Cardiac muscle cell (in vitro differentiated cells and primary cell): ENCODE measurements around the gene UQCR10. TPM values are rescaled to one million over a fixed set of nuclear protein-coding genes. Genes with fewer than 3 reads are reported as not detected.
A peak's percentile ranks its signal among the peaks of the same experiment; 100 is the strongest.

Experiments used
- DNase-seq, 2 donors: peaks; one replicate each; pipeline versions ENCODE4 v3.0.0 to v3.0.0-alpha.2; 2010 to 2017; ENCODE audit warnings: low read depth in 1 of 2, low spot score in 1 of 2
- H3K27ac ChIP-seq: fragments of 200-600 bp; sonication (generic); 2 replicates; pipeline ENCODE4 v1.5.1; 2016
- H3K27me3 ChIP-seq: fragments of 200-600 bp; sonication (generic); 2 replicates; pipeline ENCODE4 v1.6.0; 2016; ENCODE audit warnings: control low read depth
- H3K36me3 ChIP-seq: fragments of 200-600 bp; sonication (generic); 2 replicates; pipeline ENCODE4 v1.5.1; 2016; ENCODE audit warnings: control low read depth
- H3K4me1 ChIP-seq: fragments of 200-600 bp; sonication (generic); 2 replicates; pipeline ENCODE4 v1.8.1; 2017; ENCODE audit warnings: low read depth, mild to moderate bottlenecking, mixed run types
- H3K4me3 ChIP-seq: fragments of 200-600 bp; sonication (generic); 2 replicates; pipeline ENCODE4 v1.5.1; 2016; ENCODE audit warnings: mild to moderate bottlenecking
- H3K9me3 ChIP-seq: fragments of 200-600 bp; sonication (generic); 2 replicates; pipeline ENCODE4 v1.5.1; 2017; ENCODE audit warnings: low read depth, mild to moderate bottlenecking, control low read depth
- CTCF ChIP-seq: IDR thresholded peaks from 2 replicates; pipeline ENCODE4 v1.5.1; 2012; ENCODE audit warnings: low read depth, mild to moderate bottlenecking, low read length
- polyA plus RNA-seq: library from polyadenylated mRNA; unstranded; fragments of >200 nt; fragmentation: Nextera tagmentation; extraction: Ambion mirVana; gene quantifications from 2 replicates; pipeline ENCODE4 v1.2.1, GENCODE V29; 2016
- total RNA-seq: library from RNA; depleted of rRNA; stranded (reverse); fragments of >200 nt; gene quantifications from 2 replicates; pipeline ENCODE4 v1.2.3, GENCODE V29; 2016

UQCR10 gene
- total and polyA plus RNA-seq, 2 experiments from 2014 or later: 107 to 613 TPM

- Histone ChIP-seq H3K27me3 (no peaks in the 10 kb centered on the region), H3K4me1 (peaks cover 3% of the 10 kb centered on the region), H3K4me3 (no peak overlapping the region), H3K9me3 (no peaks in the 10 kb centered on the region), H3K27ac (no peak overlapping the region), H3K36me3 (no peaks in the 10 kb centered on the region)
- TF ChIP-seq CTCF: no peak
- peak in 1 of 2 donors; percentile 83 for DNase-seq
Observed at GRCh38 chr22:29780748-29781676, 13.8 kb downstream of the UQCR10 start.

GRCh38 chr22:29782061-29782845, 15.1 kb downstream of the UQCR10 start:
- H3K27ac ChIP-seq: no peak overlapping the region
- peak in 1 of 2 donors; percentile 37 for DNase-seq

GRCh38 chr22:29784451-29785361, 17.5 kb downstream of the UQCR10 start:
- TF ChIP-seq CTCF: no peak
- DNase-seq: peak in 1 of 2 donors; percentile 71

More at GRCh38 chr22:29782061-29782845, 15.1 kb downstream of the UQCR10 start:
- Histone ChIP-seq H3K9me3 (no peaks in the 10 kb centered on the region), H3K36me3 (no peaks in the 10 kb centered on the region), H3K27me3 (no peaks in the 10 kb centered on the region), H3K4me1 (peaks cover 3% of the 10 kb centered on the region), H3K4me3 (no peak overlapping the region)
- no peak for TF ChIP-seq CTCF

GRCh38 chr22:29786031-29786430, 18.9 kb downstream of the UQCR10 start:
- H3K4me3 ChIP-seq: no peak overlapping the region
- H3K27ac ChIP-seq: no peak overlapping the region
- TF ChIP-seq CTCF: no peak
- DNase-seq: no peak
- no peaks in the 10 kb centered on the region for H3K27me3 ChIP-seq
- no peaks in the 10 kb centered on the region for H3K9me3 ChIP-seq
- peaks cover 3% of the 10 kb centered on the region for H3K4me1 ChIP-seq
- H3K36me3 ChIP-seq: peaks cover 7% of the 10 kb centered on the region

More at GRCh38 chr22:29784451-29785361, 17.5 kb downstream of the UQCR10 start:
- H3K4me1 ChIP-seq: peaks cover 3% of the 10 kb centered on the region
- no peak overlapping the region for H3K4me3 ChIP-seq
- H3K27ac ChIP-seq: no peak overlapping the region
- no peaks in the 10 kb centered on the region for H3K9me3 ChIP-seq
- no peaks in the 10 kb centered on the region for H3K27me3 ChIP-seq
- H3K36me3 ChIP-seq: peaks cover 2% of the 10 kb centered on the region
